ENCODE data around the gene WDR88.

DNA sequence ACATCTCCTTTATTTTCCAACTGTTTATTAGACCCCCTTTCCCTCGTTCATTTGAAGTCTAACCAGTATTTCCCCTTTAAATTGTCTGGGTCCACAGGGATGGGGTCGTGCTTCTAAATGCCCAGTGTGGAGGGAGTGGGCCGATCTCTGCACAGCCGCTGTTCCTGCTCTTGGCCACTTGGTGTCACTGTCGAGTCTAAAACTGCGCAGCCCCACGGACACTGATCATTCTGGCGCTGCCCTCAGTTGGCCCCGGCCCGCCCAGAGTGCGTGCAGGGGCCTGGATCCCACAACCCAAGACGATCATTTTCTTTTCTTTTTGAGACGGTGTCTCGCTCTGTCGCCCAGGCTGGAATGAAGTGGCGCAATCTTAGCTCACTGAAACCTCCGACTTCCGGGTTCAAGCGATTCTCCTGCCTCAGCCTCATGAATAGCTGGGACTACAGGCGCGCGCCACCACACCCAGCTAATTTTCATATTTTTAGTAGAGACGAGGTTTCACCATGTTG is 12.0 kb downstream of the WDR88 start:
- TF ChIP-seq, protein P1, sequence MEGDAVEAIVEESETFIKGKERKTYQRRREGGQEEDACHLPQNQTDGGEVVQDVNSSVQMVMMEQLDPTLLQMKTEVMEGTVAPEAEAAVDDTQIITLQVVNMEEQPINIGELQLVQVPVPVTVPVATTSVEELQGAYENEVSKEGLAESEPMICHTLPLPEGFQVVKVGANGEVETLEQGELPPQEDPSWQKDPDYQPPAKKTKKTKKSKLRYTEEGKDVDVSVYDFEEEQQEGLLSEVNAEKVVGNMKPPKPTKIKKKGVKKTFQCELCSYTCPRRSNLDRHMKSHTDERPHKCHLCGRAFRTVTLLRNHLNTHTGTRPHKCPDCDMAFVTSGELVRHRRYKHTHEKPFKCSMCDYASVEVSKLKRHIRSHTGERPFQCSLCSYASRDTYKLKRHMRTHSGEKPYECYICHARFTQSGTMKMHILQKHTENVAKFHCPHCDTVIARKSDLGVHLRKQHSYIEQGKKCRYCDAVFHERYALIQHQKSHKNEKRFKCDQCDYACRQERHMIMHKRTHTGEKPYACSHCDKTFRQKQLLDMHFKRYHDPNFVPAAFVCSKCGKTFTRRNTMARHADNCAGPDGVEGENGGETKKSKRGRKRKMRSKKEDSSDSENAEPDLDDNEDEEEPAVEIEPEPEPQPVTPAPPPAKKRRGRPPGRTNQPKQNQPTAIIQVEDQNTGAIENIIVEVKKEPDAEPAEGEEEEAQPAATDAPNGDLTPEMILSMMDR (IDR thresholded peaks at IDR 0.05) = peak; percentile 77 to 94
- no peak for TF ChIP-seq POLR2A (IDR thresholded peaks at IDR 0.05)

All from suprapubic skin (tissue), 3 donors.